Activated naive CD4-positive, alpha-beta T cell treated with anti-CD3 and anti-CD28 coated beads, Interleukin-2, amount 50 U/mL, for 24 hours (primary cell): ENCODE measurements around the gene NPW.

ENCODE experiments used
- H3K27ac Mint-ChIP-seq: one replicate; pipeline ENCODE4 v1.8.0; 2021; ENCODE audit warnings: mild to moderate bottlenecking, mixed read lengths
- H3K27me3 Mint-ChIP-seq: one replicate; pipeline ENCODE4 v1.8.0; 2021; ENCODE audit warnings: mixed read lengths
- H3K36me3 Mint-ChIP-seq: one replicate; pipeline ENCODE4 v1.8.0; 2021; ENCODE audit warnings: mixed read lengths
- H3K4me1 Mint-ChIP-seq: one replicate; pipeline ENCODE4 v1.8.0; 2021; ENCODE audit warnings: mixed read lengths
- H3K4me3 Mint-ChIP-seq: one replicate; pipeline ENCODE4 v1.8.0; 2021; ENCODE audit warnings: mild to moderate bottlenecking, mixed read lengths
- H3K9me3 Mint-ChIP-seq: one replicate; pipeline ENCODE4 v1.8.0; 2021; ENCODE audit warnings: mixed read lengths

NPW gene

GRCh38 chr16:2023092-2024031 lies 3.8 kb downstream of the NPW start:
- H3K4me3 Mint-ChIP-seq: peak overlapping the region; percentile 4
- H3K36me3 Mint-ChIP-seq: no peaks in the 10 kb centered on the region
- peaks cover 11% of the 10 kb centered on the region for H3K27me3 Mint-ChIP-seq
- H3K4me1 Mint-ChIP-seq: peaks cover 4% of the 10 kb centered on the region
- H3K27ac Mint-ChIP-seq: no peak overlapping the region
- no peaks in the 10 kb centered on the region for H3K9me3 Mint-ChIP-seq

GRCh38 chr16:2024032-2024420 lies 4.4 kb downstream of the NPW start:
- Mint-ChIP-seq H3K4me3 (no peak overlapping the region), H3K27me3 (peaks cover 8% of the 10 kb centered on the region), H3K9me3 (no peaks in the 10 kb centered on the region), H3K36me3 (no peaks in the 10 kb centered on the region), H3K4me1 (peaks cover 4% of the 10 kb centered on the region), H3K27ac (peak overlapping the region; percentile 19)

- Mint-ChIP-seq H3K9me3 (no peaks in the 10 kb centered on the region), H3K27me3 (peaks cover 8% of the 10 kb centered on the region), H3K4me3 (no peak overlapping the region), H3K36me3 (no peaks in the 10 kb centered on the region), H3K4me1 (peaks cover 4% of the 10 kb centered on the region), H3K27ac (no peak overlapping the region)
Measured at GRCh38 chr16:2025251-2025650, 5.7 kb downstream of the NPW start.

DNA sequence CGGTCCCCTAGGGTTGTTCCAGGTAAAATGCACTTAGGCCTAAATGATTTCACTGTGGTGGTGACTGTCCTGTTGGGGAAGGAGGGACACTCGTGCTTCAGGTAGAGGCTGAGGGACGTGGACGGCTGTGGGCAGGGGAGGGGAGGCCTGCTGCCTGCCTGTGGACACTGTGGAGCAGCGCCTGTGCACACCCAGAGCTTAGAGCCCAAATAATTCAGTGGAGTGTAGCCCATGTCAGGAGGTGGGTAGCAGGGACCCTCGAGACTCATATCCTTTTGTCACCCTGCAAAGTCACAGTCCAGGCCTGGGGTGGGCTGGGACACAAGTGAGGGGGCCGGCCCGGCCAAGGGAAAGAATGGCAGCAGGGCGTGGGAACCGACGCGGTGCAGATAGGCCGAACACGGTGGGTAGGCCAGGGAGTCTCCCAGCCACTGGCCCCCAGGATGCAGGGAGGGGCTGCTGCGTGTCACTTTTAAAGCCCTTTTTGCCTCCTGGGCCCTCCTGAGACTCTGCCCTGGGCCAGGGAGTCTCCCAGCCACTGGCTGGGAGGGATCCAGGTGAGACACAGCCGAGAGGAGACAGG lies 6.4 kb downstream of the NPW start:
- H3K27me3 Mint-ChIP-seq: peaks cover 5% of the 10 kb centered on the region
- H3K4me1 Mint-ChIP-seq: peaks cover 4% of the 10 kb centered on the region
- H3K27ac Mint-ChIP-seq: no peak overlapping the region
- peak overlapping the region; percentile 49 for H3K4me3 Mint-ChIP-seq
- no peaks in the 10 kb centered on the region for H3K9me3 Mint-ChIP-seq
- no peaks in the 10 kb centered on the region for H3K36me3 Mint-ChIP-seq

DNA sequence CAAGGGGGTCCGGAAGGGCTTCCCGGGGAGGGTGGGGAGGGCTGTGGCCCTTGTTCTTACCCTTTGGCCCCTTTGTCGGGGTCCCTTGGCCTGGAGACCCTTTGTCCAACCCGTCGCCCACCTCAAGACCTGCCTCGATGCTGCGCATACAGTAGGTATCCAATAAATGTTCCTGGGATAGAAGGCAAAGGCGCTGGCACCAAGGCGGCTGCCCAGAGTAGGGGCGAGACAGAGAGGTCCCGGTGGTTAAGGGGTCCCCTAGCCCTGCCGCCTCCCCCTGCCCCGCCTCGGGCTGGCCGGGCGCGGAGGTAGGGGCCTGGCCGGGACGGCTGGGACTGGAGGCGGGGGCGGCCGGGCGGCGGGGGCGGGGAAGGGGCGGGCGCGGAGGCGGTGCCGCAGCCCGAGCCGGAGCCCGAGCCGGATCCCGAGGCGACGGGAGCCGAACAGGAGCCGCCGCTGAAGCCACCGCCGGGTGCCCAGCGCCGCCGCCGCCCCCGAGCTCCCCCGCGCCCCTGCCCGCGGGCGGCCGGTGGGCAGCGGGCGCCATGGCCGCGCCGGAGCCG lies 7.0 kb downstream of the NPW start, which contains the start of gene NHERF2:
Gene NHERF2 (plus strand): TSS at position 442 of the 563 bp plus-strand sequence. CDS start 104 bp downstream, at position 546.
- peak within 1 kb of the TSS; percentile 77 for H3K4me3 Mint-ChIP-seq
- H3K27ac Mint-ChIP-seq: no peak within 1 kb of the TSS
- H3K4me1 Mint-ChIP-seq: peaks cover 4% of the 10 kb centered on the region
- H3K36me3 Mint-ChIP-seq: no peaks in the 10 kb centered on the region
- no peaks in the 10 kb centered on the region for H3K9me3 Mint-ChIP-seq
- H3K27me3 Mint-ChIP-seq: peaks cover 4% of the 10 kb centered on the region

- H3K9me3 Mint-ChIP-seq: no peaks in the 10 kb centered on the region
- H3K36me3 Mint-ChIP-seq: no peaks in the 10 kb centered on the region
- peaks cover 2% of the 10 kb centered on the region for H3K27me3 Mint-ChIP-seq
- no peak overlapping the region for H3K27ac Mint-ChIP-seq
- H3K4me3 Mint-ChIP-seq: peak overlapping the region; percentile 77
- peaks cover 4% of the 10 kb centered on the region for H3K4me1 Mint-ChIP-seq
Measured at GRCh38 chr16:2027024-2028010, 7.7 kb downstream of the NPW start.

DNA sequence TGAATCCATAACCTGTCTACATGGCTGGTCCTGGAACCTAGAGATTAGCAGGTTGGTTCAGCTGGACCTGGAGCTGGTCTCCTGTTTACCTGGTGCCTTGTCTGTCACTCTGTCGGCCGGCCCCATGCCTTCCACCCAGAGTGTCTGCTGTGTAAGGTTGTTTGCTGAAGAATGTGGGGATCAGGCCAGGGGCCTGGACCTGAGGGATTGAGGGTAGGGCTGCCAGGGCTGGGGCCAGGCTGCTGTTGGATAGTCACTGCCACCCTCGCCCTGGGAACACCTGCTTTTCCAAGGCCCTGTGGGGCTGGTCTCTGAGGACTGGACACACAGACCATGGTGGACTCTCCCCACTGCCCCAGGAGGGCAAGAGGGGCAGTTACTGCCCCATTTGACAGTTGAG lies 8.6 kb downstream of the NPW start:
- peak overlapping the region; percentile 44 for H3K4me3 Mint-ChIP-seq
- H3K4me1 Mint-ChIP-seq: peaks cover 4% of the 10 kb centered on the region
- no peaks in the 10 kb centered on the region for H3K36me3 Mint-ChIP-seq
- H3K27ac Mint-ChIP-seq: no peak overlapping the region
- H3K9me3 Mint-ChIP-seq: no peaks in the 10 kb centered on the region
- no peaks in the 10 kb centered on the region for H3K27me3 Mint-ChIP-seq

- no peaks in the 10 kb centered on the region for H3K9me3 Mint-ChIP-seq
- H3K4me1 Mint-ChIP-seq: peaks cover 4% of the 10 kb centered on the region
- H3K27ac Mint-ChIP-seq: no peak overlapping the region
- H3K27me3 Mint-ChIP-seq: no peaks in the 10 kb centered on the region
- no peak overlapping the region for H3K4me3 Mint-ChIP-seq
- H3K36me3 Mint-ChIP-seq: no peaks in the 10 kb centered on the region
Measured at GRCh38 chr16:2028620-2029220, 9.1 kb downstream of the NPW start.

GRCh38 chr16:2029350-2029749 lies 9.8 kb downstream of the NPW start:
- no peaks in the 10 kb centered on the region for H3K36me3 Mint-ChIP-seq
- no peaks in the 10 kb centered on the region for H3K27me3 Mint-ChIP-seq
- H3K27ac Mint-ChIP-seq: no peak overlapping the region
- no peaks in the 10 kb centered on the region for H3K9me3 Mint-ChIP-seq
- H3K4me1 Mint-ChIP-seq: peaks cover 4% of the 10 kb centered on the region
- no peak overlapping the region for H3K4me3 Mint-ChIP-seq

GRCh38 chr16:2030036-2030435 lies 10.5 kb downstream of the NPW start:
- Mint-ChIP-seq H3K9me3 (no peaks in the 10 kb centered on the region), H3K4me3 (no peak overlapping the region), H3K4me1 (peaks cover 4% of the 10 kb centered on the region), H3K27ac (no peak overlapping the region), H3K27me3 (no peaks in the 10 kb centered on the region), H3K36me3 (no peaks in the 10 kb centered on the region)

DNA sequence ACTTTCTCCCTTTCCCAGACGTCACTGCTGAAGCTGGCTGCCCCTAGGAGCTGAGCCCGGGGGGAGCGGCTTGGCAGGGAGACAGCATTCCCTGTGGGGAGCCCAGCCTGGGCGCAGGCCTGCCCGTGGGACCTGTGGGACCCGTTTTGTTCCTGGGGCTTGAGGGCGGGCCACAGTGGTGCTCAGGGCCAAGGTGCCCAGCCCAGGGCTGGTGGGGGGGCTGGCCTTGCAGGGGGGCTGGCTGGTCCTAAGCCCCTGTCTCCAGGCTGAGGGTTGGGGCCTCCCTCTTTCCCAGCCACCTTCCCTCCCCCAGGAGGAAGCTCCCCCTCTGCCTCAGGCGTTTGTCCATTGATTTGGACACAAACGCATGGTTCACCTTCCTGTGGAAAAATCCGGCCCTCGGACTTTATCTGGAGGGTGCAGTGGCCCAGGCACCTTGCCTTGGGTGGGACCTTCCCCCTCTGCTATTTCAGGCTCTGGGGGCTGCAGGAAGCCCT lies 11.5 kb downstream of the NPW start:
- Mint-ChIP-seq H3K9me3 (no peaks in the 10 kb centered on the region), H3K27me3 (no peaks in the 10 kb centered on the region), H3K4me1 (peaks cover 4% of the 10 kb centered on the region), H3K4me3 (no peak overlapping the region), H3K27ac (no peak overlapping the region), H3K36me3 (no peaks in the 10 kb centered on the region)

DNA sequence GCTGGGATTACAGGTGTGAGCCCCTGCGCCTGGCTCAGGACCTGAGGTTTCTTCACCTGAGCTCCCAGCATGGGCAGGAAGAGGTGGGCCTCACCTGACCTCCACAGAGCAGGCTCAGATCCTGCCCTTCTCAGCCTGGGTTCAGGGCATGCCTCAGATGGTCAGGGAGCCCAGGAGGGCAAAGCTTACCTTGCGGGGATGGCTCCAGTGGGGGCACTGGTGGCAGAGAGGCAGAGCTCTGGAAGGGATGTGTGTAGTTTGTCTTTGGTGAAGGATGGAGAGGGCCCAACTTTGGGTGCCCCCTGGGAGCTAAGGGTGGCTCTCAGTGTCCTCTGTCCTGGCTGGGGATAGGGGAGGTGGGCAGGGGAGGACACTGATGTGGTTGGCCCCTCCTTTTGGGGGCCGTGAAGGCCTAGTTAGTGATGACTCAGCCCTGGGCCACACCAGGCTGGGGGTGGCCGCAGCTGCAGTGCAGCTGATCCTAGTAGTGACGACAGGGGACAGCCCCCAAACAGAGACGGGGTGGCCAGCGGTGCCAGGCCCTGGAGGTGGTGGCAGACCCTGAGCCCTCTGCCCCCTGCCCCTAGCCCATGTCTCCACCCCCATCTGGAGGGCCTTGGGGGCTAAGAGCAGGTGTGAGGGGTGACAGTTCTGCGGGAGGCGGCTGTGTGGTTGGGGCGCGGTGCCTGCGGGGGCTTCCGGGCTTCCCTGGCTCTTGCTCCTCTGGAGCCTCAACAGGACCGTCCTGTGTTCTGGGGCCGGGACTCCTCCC lies 12.9 kb downstream of the NPW start:
- Mint-ChIP-seq H3K36me3 (no peaks in the 10 kb centered on the region), H3K9me3 (no peaks in the 10 kb centered on the region), H3K27me3 (no peaks in the 10 kb centered on the region), H3K4me1 (peaks cover 3% of the 10 kb centered on the region), H3K27ac (no peak overlapping the region), H3K4me3 (no peak overlapping the region)

DNA sequence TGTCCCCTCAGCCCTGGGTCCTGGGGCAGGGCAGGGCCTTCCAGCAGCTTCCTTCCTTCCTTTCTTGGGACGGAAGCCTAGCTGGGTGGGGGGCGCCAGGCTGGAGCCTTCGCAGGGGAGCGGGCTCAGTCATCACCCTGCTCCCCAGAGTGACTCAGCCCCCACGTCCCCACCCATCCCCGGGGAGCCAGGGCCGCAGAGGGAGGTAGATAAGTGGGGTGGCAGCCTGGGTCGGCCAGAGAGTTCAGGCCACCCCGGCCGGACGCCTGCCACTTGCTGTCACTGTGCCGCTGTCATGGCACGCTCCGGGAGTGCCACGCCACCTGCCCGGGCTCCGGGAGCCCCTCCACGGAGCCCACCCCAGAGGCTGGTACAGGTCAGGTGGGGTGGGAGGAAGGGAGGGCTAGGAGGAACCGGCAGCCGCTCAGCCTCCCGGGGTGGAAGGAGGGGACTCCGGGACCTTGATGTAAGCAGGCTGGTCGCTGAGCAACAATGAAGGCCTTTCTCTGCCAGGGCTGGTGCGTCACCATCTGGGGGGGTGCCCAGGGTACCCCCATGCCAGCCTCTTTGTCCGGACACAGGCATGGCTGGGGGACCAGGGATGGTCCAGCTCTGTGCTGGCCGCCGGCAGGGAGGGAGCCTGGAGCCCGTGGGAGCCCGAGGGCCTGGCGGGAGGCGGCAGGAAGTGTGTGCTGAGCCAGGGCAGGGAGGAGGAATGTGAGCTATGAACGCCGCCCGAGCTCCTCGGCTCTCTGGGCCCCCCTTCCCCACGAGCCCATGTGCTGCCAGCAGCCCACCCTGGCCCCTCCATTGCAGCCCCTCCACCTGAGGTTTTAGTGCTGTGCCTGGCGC lies 13.7 kb downstream of the NPW start:
- Mint-ChIP-seq H3K36me3 (no peaks in the 10 kb centered on the region), H3K4me1 (no peaks in the 10 kb centered on the region), H3K27ac (no peak overlapping the region), H3K4me3 (no peak overlapping the region), H3K27me3 (no peaks in the 10 kb centered on the region), H3K9me3 (no peaks in the 10 kb centered on the region)
